Measurements from ENCODE around the gene TCAP.

DNA sequence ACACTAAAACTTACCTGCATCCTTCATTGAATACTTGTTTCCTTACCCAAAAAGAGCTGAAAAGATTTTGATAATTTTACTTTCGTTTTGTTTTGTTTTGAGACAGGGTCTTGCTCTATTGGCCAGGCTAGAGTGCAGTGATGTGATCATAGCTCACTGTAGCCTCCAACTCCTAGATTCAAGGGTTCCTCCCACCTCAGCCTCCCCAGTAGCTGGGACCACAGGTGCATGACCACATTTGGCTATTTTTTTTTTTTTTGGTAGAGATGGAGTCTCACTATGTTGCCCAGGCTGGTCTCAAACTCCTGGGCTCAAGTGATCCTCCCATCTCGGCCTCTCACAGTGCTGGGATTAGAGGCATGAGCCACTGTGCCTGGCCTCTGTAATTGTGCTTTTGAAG is 10.0 kb upstream of the TCAP start:
- no peak for TF ChIP-seq GATA2 (IDR thresholded peaks at IDR 0.05; ENCODE audit: low read depth, low read length)
- no peak for TF ChIP-seq GATA3 (IDR thresholded peaks at IDR 0.05; ENCODE audit: low read depth, low read length)
